Upper lobe of left lung (tissue), 4 donors: ENCODE measurements around the gene KASH5.

Source experiments
- CTCF ChIP-seq, 6 experiments: fragments of 450-650 bp in 4 of 6; fragments of 200-600 bp in 2 of 6; sonication (generic) in 2 of 6; IDR thresholded peaks; one replicate each; pipeline ENCODE4 v1.5.1; 2016 to 2019; ENCODE audit warnings: antibody characterized with exemption in 6 of 6
- EP300 ChIP-seq, 4 donors: sonication (generic); formaldehyde crosslinking; IDR thresholded peaks; one replicate each; pipeline ENCODE4 v1.5.1; 2017; ENCODE audit warnings: antibody characterized with exemption in 4 of 4, control low read depth in 2 of 4
- POLR2A ChIP-seq, 4 donors: fragments of 450-650 bp; IDR thresholded peaks; one replicate each; pipeline ENCODE4 v1.5.1; 2016 to 2017; ENCODE audit warnings: antibody characterized with exemption in 4 of 4, mild to moderate bottlenecking in 2 of 4
- POLR2AphosphoS5 ChIP-seq, 2 donors: sonication (generic); formaldehyde crosslinking; IDR thresholded peaks; one replicate each; pipeline ENCODE4 v1.5.1; 2017; ENCODE audit warnings: antibody characterized with exemption in 2 of 2

- TF ChIP-seq POLR2A (IDR thresholded peaks at IDR 0.05) (no peak), EP300 (IDR thresholded peaks at IDR 0.05) (no peak), CTCF (IDR thresholded peaks at IDR 0.05) (no peak), POLR2AphosphoS5 (IDR thresholded peaks at IDR 0.05) (no peak)
Measured at GRCh38 chr19:49347191-49347590, 40.9 kb upstream of the KASH5 start.
